ENCODE results near the gene PPEF2.
"Not testable (repeated sequence)": the region's sequence is repeated elsewhere in the genome, so short reads cannot be mapped to it uniquely, and the experiment has no call there.

Gene PPEF2

GRCh38 chr4:75916091-75916661 lies 13.9 kb upstream of the PPEF2 start:
- DNase-seq (ENCODE audit: extremely low spot score): peak; percentile 65
- CTCF ChIA-PET: interaction anchor here (0.6 to 6.1 kb wide), 38 partner anchors 12 to 589 kb away, joined by 3 to 59 read pairs (median 4); partner anchors contain the start of genes NAAA, ODAPH and PPEF2
- TF ChIP-seq CTCF (IDR thresholded peaks at IDR 0.05; ENCODE audit: control extremely low read depth, extremely low read depth, low read depth, missing control alignments): peak; percentile 73
- POLR2A ChIA-PET: interaction anchor here (0.6 kb wide), 2 partner anchors 11 to 75 kb away, joined by 3 to 10 read pairs; partner anchors contain the start of gene SDAD1

GRCh38 chr4:75912968-75913367 lies 10.7 kb upstream of the PPEF2 start:
- no peak for DNase-seq (ENCODE audit: extremely low spot score)
- TF ChIP-seq CTCF (IDR thresholded peaks at IDR 0.05; ENCODE audit: control extremely low read depth, extremely low read depth, low read depth, missing control alignments): no peak
- POLR2A ChIA-PET: no interaction called here
- CTCF ChIA-PET: interaction anchor here (0.8 to 6.1 kb wide), 4 partner anchors 9 to 157 kb away, joined by 3 to 59 read pairs (median 3); partner anchors contain the start of gene PPEF2

GRCh38 chr4:75910831-75911230 lies 8.6 kb upstream of the PPEF2 start:
- DNase-seq (ENCODE audit: extremely low spot score); POLR2A ChIA-PET: not testable (repeated sequence)
- CTCF ChIA-PET: interaction anchor here (6.1 to 10.7 kb wide), 2 partner anchors 6 to 17 kb away, joined by 59 to 88 read pairs; partner anchors contain the start of gene PPEF2

- no peak for TF ChIP-seq CTCF (IDR thresholded peaks at IDR 0.05; ENCODE audit: control extremely low read depth, extremely low read depth, low read depth, missing control alignments)
- ChIA-PET POLR2A (no interaction called here), CTCF (interaction anchor here (1.1 to 10.7 kb wide), 2 partner anchors 16 to 596 kb away, joined by 3 to 88 read pairs; no protein-coding TSS in a partner anchor)
- no peak for DNase-seq (ENCODE audit: extremely low spot score)
Measured at GRCh38 chr4:75909405-75909804, 7.2 kb upstream of the PPEF2 start.

- DNase-seq (ENCODE audit: extremely low spot score): no peak
- ChIA-PET CTCF (interaction anchor here (0.9 to 10.7 kb wide), 3 partner anchors 5 to 31 kb away, joined by 4 to 88 read pairs (median 59); no protein-coding TSS in a partner anchor), POLR2A (no interaction called here)
- TF ChIP-seq CTCF (IDR thresholded peaks at IDR 0.05; ENCODE audit: control extremely low read depth, extremely low read depth, low read depth, missing control alignments): no peak
Measured at GRCh38 chr4:75908555-75908954, 6.3 kb upstream of the PPEF2 start.

- DNase-seq (ENCODE audit: extremely low spot score): no peak
- TF ChIP-seq CTCF (IDR thresholded peaks at IDR 0.05; ENCODE audit: control extremely low read depth, extremely low read depth, low read depth, missing control alignments): no peak
- CTCF ChIA-PET: interaction anchor here (0.9 to 10.7 kb wide), 4 partner anchors 6 to 32 kb away, joined by 3 to 88 read pairs (median 32); no protein-coding TSS in a partner anchor
- POLR2A ChIA-PET: no interaction called here
Measured at GRCh38 chr4:75907966-75908365, 5.7 kb upstream of the PPEF2 start.

GRCh38 chr4:75904076-75904475 lies 1.8 kb upstream of the PPEF2 start:
- no peak for DNase-seq (ENCODE audit: extremely low spot score)
- ChIA-PET CTCF (interaction anchor here (8.2 to 10.7 kb wide), 2 partner anchors 10 to 11 kb away, joined by 59 to 88 read pairs; no protein-coding TSS in a partner anchor), POLR2A (no interaction called here)
- TF ChIP-seq CTCF (IDR thresholded peaks at IDR 0.05; ENCODE audit: control extremely low read depth, extremely low read depth, low read depth, missing control alignments): no peak

All from GM10248 (cell line).